NCI-H2196 treated with DMSO at 0.1 percent for 48 hours (cell line): ENCODE measurements around the gene RASGRF1.
"Not testable (repeated sequence)": the region's sequence is repeated elsewhere in the genome, so short reads cannot be mapped to it uniquely, and the experiment has no call there.

Experiments used
- DNase-seq: peaks from one replicate; lab custom pipeline; 2025; ENCODE audit not compliant: unreplicated experiment; lab: John Stamatoyannopoulos, UW

RASGRF1 gene

GRCh38 chr15:79009379-79009778 is 81.2 kb downstream of the RASGRF1 start:
- DNase-seq: no peak

- no peak for DNase-seq
These were observed 81.9 kb downstream of the RASGRF1 start for GRCh38 chr15:79008659-79009058.

- DNase-seq: no peak
These were observed 83.5 kb downstream of the RASGRF1 start for GRCh38 chr15:79007066-79007465.

- DNase-seq: no peak
These were observed 84.5 kb downstream of the RASGRF1 start for GRCh38 chr15:79006071-79006470.

GRCh38 chr15:79004336-79004735 is 86.2 kb downstream of the RASGRF1 start:
- no peak for DNase-seq

- no peak for DNase-seq
These were observed 86.7 kb downstream of the RASGRF1 start for GRCh38 chr15:79003896-79004295.

- no peak for DNase-seq
These were observed 87.3 kb downstream of the RASGRF1 start for GRCh38 chr15:79003301-79003700.

- no peak for DNase-seq
These were observed 88.0 kb downstream of the RASGRF1 start for GRCh38 chr15:79002581-79002980.

- no peak for DNase-seq
These were observed 90.9 kb downstream of the RASGRF1 start for GRCh38 chr15:78999636-79000035.

GRCh38 chr15:78998526-78998925 is 92.1 kb downstream of the RASGRF1 start:
- DNase-seq: no peak

GRCh38 chr15:78997981-78998499 is 92.5 kb downstream of the RASGRF1 start:
- DNase-seq: no peak

GRCh38 chr15:78996894-78997275 is 93.7 kb downstream of the RASGRF1 start:
- DNase-seq: no peak

- DNase-seq: no peak
These were observed 94.4 kb downstream of the RASGRF1 start for GRCh38 chr15:78995921-78996893.

GRCh38 chr15:78995161-78995560 is 95.4 kb downstream of the RASGRF1 start:
- DNase-seq: not testable (repeated sequence)

- DNase-seq: no peak
These were observed 96.5 kb downstream of the RASGRF1 start for GRCh38 chr15:78993931-78994530.

- no peak for DNase-seq
These were observed 97.2 kb downstream of the RASGRF1 start for GRCh38 chr15:78993257-78993930.

- no peak for DNase-seq
These were observed 97.9 kb downstream of the RASGRF1 start for GRCh38 chr15:78992416-78993256.

- DNase-seq: no peak
These were observed 98.7 kb downstream of the RASGRF1 start for GRCh38 chr15:78991879-78992278.

GRCh38 chr15:78991476-78991875 is 99.1 kb downstream of the RASGRF1 start:
- DNase-seq: no peak

GRCh38 chr15:78990278-78990677 is 100.3 kb downstream of the RASGRF1 start:
- DNase-seq: no peak
